Activated T-cell treated with anti-CD3 and anti-CD28 coated beads for 1 hour (primary cell): Measurements from ENCODE around the gene MINDY4.

Source experiments
- DNase-seq: peaks from one replicate; pipeline ENCODE4 v3.0.0-alpha.2; 2020; ENCODE audit warnings: low read depth

The MINDY4 gene

GRCh38 chr7:30915005-30915601, 143.9 kb downstream of the MINDY4 start:
- no peak for DNase-seq

GRCh38 chr7:30915751-30916150, 144.5 kb downstream of the MINDY4 start:
- DNase-seq: no peak

- DNase-seq: no peak
Observed at GRCh38 chr7:30916255-30916654, 145.0 kb downstream of the MINDY4 start.

GRCh38 chr7:30916767-30917166, 145.6 kb downstream of the MINDY4 start:
- no peak for DNase-seq

- no peak for DNase-seq
Observed at GRCh38 chr7:30917216-30917893, 146.1 kb downstream of the MINDY4 start.

GRCh38 chr7:30918676-30919075, 147.5 kb downstream of the MINDY4 start:
- no peak for DNase-seq

- no peak for DNase-seq
Observed at GRCh38 chr7:30920021-30920583, 148.9 kb downstream of the MINDY4 start.

- DNase-seq: no peak
Observed at GRCh38 chr7:30920584-30921539, 149.6 kb downstream of the MINDY4 start.

GRCh38 chr7:30921540-30922401, 150.6 kb downstream of the MINDY4 start:
- no peak for DNase-seq

GRCh38 chr7:30922596-30922995, 151.4 kb downstream of the MINDY4 start:
- no peak for DNase-seq

GRCh38 chr7:30923009-30923773, 152.0 kb downstream of the MINDY4 start:
- DNase-seq: no peak

- DNase-seq: no peak
Observed at GRCh38 chr7:30923774-30924413, 152.7 kb downstream of the MINDY4 start.

- DNase-seq: no peak
Observed at GRCh38 chr7:30924624-30925023, 153.4 kb downstream of the MINDY4 start.

GRCh38 chr7:30925117-30925516, 153.9 kb downstream of the MINDY4 start:
- DNase-seq: no peak

- DNase-seq: no peak
Observed at GRCh38 chr7:30925913-30926312, 154.7 kb downstream of the MINDY4 start.

GRCh38 chr7:30926313-30926712, 155.1 kb downstream of the MINDY4 start:
- no peak for DNase-seq

- DNase-seq: no peak
Observed at GRCh38 chr7:30927040-30927439, 155.8 kb downstream of the MINDY4 start.

GRCh38 chr7:30927559-30927958, 156.3 kb downstream of the MINDY4 start:
- DNase-seq: no peak

GRCh38 chr7:30928254-30928872, 157.1 kb downstream of the MINDY4 start:
- no peak for DNase-seq

GRCh38 chr7:30929686-30930085, 158.5 kb downstream of the MINDY4 start:
- DNase-seq: no peak
